Astrocyte of the hippocampus (primary cell): ENCODE results near the gene ANGEL2.
"Not testable (repeated sequence)": the region's sequence is repeated elsewhere in the genome, so short reads cannot be mapped to it uniquely, and the experiment has no call there.

Source experiments
- DNase-seq: peaks from one replicate; pipeline ENCODE4 v3.0.0; 2011; ENCODE audit warnings: low read depth, low spot score

The ANGEL2 gene

DNA sequence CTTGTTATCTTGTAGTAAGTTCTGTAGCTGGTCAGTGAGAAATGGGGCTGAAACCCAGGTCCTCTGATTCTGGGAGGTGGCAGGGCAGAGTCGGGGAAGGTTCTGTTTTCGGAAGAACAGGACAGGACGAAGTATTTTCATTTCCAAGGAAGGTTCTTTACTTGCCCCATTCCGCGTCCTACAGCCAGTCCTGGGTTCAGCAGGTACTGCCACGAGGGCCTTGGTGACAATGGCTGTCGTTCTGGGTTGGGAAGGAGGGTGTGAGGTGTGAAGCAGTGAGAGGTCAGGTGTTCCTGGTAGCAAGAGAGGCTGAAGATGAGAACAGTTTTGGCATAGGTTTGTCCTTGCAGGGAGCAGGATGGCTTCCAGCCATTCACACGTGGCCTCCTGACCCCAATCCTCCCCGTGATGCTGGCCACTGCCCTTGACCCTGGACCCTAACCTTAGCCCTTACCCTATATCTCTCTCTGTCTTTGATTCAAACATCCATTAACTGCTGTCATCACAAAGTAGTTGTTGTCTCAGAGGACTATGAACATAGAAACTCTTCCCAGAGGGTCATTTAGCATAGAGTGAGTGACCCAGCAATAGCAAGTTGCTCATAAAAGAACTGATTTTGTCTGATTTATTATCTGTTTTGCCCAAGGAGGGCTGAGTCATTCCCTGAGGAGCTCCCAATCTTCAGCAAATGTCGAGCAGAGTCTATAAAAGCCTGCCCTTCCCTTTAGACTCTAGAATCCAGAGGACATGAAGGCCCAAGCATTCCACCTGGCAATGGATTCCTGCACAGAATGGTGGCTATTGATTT lies 40.4 kb downstream of the ANGEL2 start:
- DNase-seq, result no peak

- no peak for DNase-seq
These were observed 41.0 kb downstream of the ANGEL2 start for GRCh38 chr1:212974711-212975110.

GRCh38 chr1:212973899-212974298 lies 41.8 kb downstream of the ANGEL2 start:
- DNase-seq, result no peak

DNA sequence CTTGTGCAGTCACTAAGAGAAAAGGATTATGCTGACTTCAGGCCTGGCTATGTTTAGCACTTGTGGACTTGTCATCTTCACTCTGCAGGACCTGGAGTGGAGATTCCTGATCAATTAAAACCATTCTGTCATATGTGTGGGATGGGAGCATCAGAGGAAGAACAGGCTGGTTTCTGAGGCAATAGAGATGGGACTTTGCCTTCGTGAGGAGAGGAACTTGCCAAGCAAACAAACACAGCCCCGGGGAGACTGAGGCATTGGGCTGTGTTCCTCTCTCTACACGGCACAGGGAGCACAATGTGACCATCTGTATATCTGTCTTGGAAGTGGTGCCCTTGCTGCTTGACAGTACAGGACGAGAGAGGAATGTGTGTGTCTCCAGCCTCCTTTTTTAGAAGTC lies 42.2 kb downstream of the ANGEL2 start:
- no peak for DNase-seq

DNA sequence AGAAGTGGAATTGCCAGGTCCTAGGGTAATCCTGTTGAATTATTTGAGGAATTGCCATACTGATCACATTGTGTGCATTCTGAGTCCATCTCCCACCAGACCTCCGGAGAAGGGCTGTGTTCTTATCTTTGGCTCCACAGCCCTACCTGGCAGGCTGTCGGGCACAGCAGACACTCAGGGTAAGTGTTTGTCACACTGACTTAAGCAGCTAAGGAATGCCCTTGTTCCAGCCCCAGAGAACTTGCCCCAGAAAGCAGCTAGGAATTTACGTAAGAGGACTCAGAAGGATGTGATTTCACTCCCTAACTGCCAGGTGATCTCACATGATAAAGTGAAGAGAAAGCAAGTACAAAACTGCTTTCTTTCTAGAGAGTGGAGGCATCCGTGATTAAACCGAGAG lies 44.4 kb downstream of the ANGEL2 start:
- DNase-seq, result no peak

DNA sequence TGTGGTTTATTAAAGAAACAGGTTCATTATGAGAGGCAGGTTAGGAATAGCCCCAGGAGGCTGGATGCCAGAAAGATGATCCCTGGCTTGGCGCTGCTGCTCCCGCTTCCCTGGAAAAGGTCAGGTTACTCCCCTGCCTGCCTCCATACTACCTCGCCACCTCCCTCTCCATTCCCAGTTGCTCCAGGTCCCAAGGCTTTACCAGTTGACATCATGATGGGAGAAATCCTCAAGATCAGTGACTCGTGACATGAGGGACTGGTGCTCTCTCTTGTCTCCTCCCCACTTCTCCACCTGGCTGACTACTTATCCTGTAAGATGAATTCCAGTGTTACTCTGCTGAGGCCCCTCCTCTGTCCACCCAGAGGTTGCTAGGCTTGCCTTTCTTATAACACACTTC lies 45.6 kb downstream of the ANGEL2 start:
- no peak for DNase-seq

GRCh38 chr1:212968368-212968863 lies 47.3 kb downstream of the ANGEL2 start:
- no peak for DNase-seq

- DNase-seq, result no peak
These were observed 47.9 kb downstream of the ANGEL2 start for GRCh38 chr1:212967801-212968200.

GRCh38 chr1:212966616-212967015 lies 49.1 kb downstream of the ANGEL2 start:
- DNase-seq, result no peak

GRCh38 chr1:212964993-212965392 lies 50.7 kb downstream of the ANGEL2 start:
- DNase-seq, result not testable (repeated sequence)

DNA sequence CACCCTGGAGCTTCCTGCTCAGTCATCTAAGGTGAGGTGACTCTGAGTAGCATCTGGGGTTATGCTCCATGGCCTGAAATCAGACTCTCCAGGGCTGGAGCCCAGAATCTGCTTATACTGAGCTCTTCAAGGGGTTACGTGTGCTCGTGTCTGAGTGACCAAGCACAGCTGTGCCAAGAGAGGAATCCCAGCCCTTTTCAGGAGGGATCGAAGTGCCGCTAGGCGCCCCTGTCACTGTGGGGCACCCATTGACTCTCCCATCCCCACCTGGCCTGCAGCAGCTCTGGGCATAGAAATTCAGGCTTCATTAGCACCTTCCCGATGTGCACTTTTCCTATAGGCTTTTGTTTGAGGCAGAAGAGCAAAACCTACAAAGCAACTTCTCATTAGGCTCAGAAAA lies 51.6 kb downstream of the ANGEL2 start:
- DNase-seq, result no peak

- DNase-seq, result no peak
These were observed 53.2 kb downstream of the ANGEL2 start for GRCh38 chr1:212962509-212962908.

GRCh38 chr1:212960932-212961331 lies 54.7 kb downstream of the ANGEL2 start:
- DNase-seq, result no peak

DNA sequence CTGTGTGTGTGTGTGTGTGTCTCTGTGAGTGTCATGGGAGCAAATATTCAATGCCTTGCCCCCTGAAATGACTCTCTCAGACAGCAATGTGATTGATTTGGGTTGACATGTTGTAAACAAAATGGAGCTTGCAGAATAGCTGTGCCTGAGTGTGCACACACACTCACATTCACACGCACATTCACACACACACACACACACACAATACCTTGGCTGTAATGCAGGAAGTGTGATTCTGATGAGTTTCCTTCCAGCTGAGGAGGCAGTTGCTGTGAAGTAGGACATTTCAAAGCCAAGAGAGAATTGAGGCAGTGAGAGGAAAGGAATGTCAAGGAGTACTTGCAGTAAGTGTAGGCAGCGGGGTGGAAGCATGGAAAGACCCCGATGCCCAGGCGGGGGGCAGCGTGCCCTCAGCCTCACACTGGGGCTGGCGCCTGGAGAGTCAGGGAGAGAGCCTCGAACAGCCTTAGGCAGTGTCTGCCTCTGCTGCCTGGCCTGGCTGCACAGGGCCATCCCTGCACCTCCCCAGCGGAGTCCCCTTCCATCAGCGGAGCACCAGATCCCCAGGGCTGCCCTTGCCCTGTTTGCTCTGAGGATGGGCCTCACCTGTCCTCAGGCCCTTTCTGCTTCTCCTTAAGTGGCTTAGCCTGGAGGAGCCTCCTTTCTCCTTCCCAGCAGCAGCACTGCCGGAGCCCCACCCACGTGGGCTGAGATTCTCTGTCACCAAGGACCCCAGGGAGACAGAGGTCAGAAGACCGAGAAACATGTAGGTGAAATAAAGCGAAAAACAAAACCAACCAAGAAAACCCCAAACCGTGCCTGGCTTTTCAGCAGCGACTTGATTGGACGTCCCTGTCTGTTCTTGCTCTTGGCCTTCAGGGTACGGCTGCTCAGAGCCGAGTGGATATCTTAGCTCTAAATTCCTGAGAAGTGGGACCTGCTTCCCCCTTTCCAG lies 56.1 kb downstream of the ANGEL2 start:
- DNase-seq, result no peak

DNA sequence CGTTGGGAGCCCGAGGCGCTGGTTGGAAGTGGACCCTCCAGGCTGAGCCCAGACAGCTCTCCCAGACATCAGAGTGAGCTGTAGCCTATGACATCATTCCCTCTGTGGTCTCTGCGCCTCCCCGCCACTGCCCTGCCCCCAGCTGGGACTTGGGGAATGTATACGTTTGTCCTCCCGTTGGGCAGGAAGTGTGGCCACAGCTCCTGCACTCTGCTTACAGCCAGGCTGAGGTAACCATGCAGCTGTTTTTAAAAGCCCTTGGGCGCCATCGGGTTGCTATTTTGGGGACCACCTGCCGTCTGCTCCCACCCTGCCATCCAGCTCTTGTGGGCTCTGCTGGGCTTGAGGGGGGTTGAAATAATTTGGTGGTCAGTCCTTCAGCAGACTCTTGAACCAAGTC lies 57.5 kb downstream of the ANGEL2 start:
- peak; percentile 56 for DNase-seq

DNA sequence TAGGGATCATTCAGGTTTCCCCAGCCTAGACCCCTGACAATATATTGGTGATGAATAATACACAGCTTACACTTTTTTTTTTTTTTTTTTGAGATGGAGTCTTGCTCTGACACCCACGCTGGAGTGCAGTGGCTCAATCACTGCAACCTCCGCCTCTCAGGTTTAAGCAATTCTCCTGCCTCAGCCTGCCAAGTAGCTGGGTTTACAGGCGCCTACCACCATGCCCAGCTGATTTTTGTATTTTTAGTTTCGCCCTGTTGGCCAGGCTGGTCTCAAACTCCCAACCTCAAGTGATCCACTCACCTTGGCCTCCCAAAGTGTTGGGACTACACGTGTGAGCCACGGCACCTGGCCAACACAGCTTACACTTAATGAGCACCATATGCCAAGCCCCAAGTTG lies 58.1 kb downstream of the ANGEL2 start:
- no peak for DNase-seq

DNA sequence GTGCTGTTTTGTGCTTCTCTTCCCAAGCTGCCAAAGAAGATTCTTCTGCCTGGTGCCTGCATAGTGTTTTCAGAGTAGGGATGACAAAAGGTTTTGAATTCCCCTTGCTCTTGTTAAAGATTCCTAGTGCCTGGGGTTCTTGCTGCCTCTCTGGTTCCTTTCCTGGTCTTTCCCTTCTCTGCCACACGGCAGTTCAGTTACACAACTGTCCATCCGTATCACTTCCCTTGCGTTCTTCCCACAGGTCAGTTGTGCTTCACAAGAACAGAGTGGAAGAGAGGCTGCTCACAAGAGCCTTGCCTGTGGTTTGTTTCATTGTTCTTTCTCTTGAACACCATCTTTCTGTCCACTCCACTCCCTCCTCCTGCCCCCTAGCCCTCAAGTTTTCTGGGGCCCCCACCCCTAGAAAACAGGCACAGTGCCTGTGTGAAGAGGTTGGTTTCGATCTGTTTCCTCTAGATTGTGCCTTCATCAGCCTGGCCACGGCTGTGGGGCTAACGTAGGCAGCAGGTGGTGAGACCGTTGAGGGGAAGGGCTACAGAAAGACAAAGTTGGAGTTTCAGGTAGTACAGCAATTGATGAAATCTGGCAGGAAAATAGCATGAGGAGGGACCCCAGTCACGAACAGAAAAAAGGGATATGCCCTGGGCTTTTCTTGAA lies 59.6 kb downstream of the ANGEL2 start:
- no peak for DNase-seq

- DNase-seq, result no peak
These were observed 60.6 kb downstream of the ANGEL2 start for GRCh38 chr1:212955098-212955497.

- DNase-seq, result no peak
These were observed 61.2 kb downstream of the ANGEL2 start for GRCh38 chr1:212954514-212954913.

- no peak for DNase-seq
These were observed 62.3 kb downstream of the ANGEL2 start for GRCh38 chr1:212953321-212953720.

DNA sequence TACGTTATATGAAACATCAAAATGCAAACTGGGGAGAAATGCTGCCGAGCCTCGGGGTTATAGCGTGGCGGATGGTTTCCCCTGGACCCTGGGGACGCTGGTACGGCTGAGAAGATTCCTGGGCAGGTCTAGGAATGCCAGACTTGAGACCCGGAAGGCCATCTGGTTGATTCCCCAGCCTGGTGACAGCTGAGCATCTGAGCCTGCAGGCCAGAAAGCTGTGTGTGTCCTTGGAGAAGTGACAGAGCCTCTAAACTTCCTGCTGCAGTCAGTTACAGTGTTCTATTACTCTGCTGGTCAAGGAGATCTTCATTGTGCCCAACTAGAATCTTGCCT lies 63.1 kb downstream of the ANGEL2 start:
- no peak for DNase-seq
